Ishikawa (cell line): ENCODE measurements around the gene HOXB1.

Experiments used
- CEBPB ChIP-seq: IDR thresholded peaks from 2 replicates; pipeline ENCODE4 v1.6.1; 2012
- CREB1 ChIP-seq: IDR thresholded peaks from 2 replicates; pipeline ENCODE4 v1.6.1; 2012; ENCODE audit warnings: low read depth
- EGR1 ChIP-seq: IDR thresholded peaks from 2 replicates; pipeline ENCODE4 v1.6.1; 2012
- EP300 ChIP-seq: IDR thresholded peaks from 2 replicates; pipeline ENCODE4 v1.6.1; 2012; ENCODE audit warnings: borderline replicate concordance
- FOXM1 ChIP-seq: IDR thresholded peaks from 2 replicates; pipeline ENCODE4 v1.6.1; 2012; ENCODE audit warnings: low read depth, borderline replicate concordance
- NFIC ChIP-seq: IDR thresholded peaks from 2 replicates; pipeline ENCODE4 v1.6.1; 2012
- RAD21 ChIP-seq: IDR thresholded peaks from 2 replicates; pipeline ENCODE4 v1.6.1; 2012; ENCODE audit warnings: low read depth
- TAF1 ChIP-seq: IDR thresholded peaks from 2 replicates; pipeline ENCODE4 v1.6.1; 2012; ENCODE audit warnings: low read depth, mild to moderate bottlenecking
- TCF12 ChIP-seq: IDR thresholded peaks from 2 replicates; pipeline ENCODE4 v1.6.1; 2012; ENCODE audit warnings: low read depth
- TEAD4 ChIP-seq: IDR thresholded peaks from 2 replicates; pipeline ENCODE4 v1.6.1; 2012
- YY1 ChIP-seq: IDR thresholded peaks from 2 replicates; pipeline ENCODE4 v1.6.1; 2012; ENCODE audit warnings: low read depth
- ZBTB7A ChIP-seq: IDR thresholded peaks from 2 replicates; pipeline ENCODE4 v1.6.1; 2012; ENCODE audit warnings: low read depth
- TF ChIP-seq, protein P1 (sequence below): IDR thresholded peaks from 2 replicates; pipeline ENCODE4 v1.6.1; 2012; ENCODE audit warnings: low read depth, mild to moderate bottlenecking
- TF ChIP-seq, protein P2 (sequence below): IDR thresholded peaks from 2 replicates; pipeline ENCODE4 v1.6.1; 2012
- TF ChIP-seq, protein P3 (sequence below): IDR thresholded peaks from 2 replicates; pipeline ENCODE4 v1.6.1; 2012

The HOXB1 gene

DNA sequence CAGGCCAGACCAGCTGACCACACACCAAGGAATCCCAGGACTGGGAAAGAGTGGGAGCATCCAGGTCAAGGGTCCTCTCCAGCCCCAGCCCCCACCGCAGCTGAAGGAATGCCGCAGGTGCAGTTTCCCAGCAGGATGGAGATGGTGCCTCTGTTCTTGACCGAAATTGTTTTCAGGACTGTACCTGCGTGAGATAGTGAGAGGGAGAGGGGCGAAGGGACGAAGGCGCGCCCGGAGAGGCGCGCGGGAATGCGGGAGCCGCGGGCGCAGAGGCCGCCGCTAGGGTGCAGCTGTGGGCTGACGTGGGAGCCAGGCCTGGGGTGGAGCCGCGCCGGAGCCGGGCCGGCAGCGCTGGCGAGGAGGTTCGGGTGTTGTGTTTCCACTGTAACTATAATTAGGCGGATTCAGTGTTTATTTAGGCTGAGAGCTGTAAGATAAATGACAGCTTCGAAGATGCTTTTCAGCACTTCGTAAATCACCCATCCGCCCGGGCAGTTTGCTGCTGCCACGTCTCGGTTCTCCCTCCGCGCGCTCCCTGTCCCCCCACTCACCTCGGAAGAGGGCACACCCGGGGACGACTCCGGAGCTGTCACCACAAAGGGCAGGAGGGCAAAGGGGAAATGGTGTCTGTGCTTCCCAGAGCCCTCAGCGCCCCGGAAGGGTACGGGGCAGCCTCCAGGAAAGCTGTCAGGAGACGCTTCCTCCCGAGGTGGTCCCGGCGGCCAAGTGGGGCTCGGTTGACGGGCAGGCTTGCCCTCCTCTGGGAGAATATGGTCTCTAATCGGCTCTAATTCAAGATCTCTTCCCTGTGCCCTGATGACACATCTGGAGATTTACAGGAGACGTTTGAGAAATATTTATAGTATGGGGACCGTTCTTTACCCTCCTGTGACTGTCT lies 38.2 kb downstream of the HOXB1 start:
- TF ChIP-seq RAD21: peak; percentile 60; the same call in 1 of the 2 replicates
- peak; percentile 32; the same call in 1 of the 2 replicates for TF ChIP-seq TEAD4
- TF ChIP-seq, protein P1, sequence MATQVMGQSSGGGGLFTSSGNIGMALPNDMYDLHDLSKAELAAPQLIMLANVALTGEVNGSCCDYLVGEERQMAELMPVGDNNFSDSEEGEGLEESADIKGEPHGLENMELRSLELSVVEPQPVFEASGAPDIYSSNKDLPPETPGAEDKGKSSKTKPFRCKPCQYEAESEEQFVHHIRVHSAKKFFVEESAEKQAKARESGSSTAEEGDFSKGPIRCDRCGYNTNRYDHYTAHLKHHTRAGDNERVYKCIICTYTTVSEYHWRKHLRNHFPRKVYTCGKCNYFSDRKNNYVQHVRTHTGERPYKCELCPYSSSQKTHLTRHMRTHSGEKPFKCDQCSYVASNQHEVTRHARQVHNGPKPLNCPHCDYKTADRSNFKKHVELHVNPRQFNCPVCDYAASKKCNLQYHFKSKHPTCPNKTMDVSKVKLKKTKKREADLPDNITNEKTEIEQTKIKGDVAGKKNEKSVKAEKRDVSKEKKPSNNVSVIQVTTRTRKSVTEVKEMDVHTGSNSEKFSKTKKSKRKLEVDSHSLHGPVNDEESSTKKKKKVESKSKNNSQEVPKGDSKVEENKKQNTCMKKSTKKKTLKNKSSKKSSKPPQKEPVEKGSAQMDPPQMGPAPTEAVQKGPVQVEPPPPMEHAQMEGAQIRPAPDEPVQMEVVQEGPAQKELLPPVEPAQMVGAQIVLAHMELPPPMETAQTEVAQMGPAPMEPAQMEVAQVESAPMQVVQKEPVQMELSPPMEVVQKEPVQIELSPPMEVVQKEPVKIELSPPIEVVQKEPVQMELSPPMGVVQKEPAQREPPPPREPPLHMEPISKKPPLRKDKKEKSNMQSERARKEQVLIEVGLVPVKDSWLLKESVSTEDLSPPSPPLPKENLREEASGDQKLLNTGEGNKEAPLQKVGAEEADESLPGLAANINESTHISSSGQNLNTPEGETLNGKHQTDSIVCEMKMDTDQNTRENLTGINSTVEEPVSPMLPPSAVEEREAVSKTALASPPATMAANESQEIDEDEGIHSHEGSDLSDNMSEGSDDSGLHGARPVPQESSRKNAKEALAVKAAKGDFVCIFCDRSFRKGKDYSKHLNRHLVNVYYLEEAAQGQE: no peak
- TF ChIP-seq, protein P2, sequence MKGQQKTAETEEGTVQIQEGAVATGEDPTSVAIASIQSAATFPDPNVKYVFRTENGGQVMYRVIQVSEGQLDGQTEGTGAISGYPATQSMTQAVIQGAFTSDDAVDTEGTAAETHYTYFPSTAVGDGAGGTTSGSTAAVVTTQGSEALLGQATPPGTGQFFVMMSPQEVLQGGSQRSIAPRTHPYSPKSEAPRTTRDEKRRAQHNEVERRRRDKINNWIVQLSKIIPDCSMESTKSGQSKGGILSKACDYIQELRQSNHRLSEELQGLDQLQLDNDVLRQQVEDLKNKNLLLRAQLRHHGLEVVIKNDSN: no peak

DNA sequence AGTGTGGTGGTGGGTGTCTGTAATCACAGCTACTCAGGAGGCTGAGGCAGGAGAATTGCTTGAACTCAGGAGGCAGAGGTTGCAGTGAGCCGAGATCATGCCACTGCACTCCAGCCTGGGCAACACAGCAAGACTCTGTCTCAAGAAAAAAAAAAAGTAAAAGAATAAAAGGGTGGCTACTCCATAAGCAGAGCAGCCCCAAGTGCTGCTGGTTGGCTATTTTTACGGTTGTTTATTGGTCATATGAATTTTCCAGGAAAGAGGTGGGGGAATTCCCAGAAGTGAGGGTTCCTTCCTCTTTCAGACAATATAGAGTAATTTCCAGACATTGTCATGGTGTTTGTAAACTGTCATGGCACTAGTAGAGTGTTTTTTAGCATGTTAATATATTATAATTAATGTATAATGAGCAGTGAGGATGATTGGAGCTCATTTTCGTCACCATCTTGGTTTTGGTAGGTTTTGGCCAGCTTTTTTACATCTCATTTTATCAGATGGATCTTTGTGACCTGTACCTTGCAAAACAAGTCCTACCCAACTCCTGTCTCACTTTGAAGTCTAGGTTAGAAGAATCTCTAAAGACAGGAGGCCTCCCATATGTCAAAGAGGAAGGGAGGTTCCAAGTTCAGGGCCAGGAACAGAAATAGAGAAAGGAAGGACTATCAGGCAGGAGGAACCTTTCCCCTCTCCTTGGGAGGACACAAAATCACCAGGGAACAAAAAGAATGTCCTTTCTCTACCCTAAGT lies 39.1 kb downstream of the HOXB1 start:
- TF ChIP-seq TAF1 (no peak), CEBPB (no peak), EGR1 (no peak), TCF12 (no peak), FOXM1 (no peak), CREB1 (no peak), RAD21 (no peak), TEAD4 (no peak), NFIC (no peak), YY1 (no peak), EP300 (no peak), ZBTB7A (no peak)
- TF ChIP-seq, protein P1: no peak
- TF ChIP-seq, protein P2: no peak
- TF ChIP-seq, protein P3, sequence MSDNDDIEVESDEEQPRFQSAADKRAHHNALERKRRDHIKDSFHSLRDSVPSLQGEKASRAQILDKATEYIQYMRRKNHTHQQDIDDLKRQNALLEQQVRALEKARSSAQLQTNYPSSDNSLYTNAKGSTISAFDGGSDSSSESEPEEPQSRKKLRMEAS: no peak

DNA sequence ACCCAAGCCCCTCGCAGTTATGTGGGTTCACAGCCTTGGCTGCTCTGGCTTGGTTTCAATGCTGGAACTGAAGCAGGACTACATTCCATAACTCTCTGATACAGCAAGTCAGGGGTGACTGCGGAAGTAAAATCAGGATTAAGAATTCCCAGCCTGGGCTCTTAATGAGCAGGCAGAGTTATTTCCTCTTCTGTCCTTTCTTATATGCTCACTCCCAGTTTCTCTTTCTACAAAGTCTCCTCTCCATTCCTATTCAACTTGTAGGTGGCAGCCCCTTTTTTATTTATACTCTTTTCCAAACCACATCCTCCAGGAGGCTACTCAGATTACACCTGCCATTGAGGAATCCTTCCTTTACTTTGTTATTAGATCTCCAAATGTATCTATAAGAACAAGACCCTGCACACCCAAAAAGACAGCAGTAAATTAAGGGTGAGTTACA lies 40.3 kb downstream of the HOXB1 start:
- TF ChIP-seq RAD21 (no peak), EP300 (peak; percentile 7; the same call in 1 of the 2 replicates), TCF12 (no peak), YY1 (no peak), TAF1 (no peak), TEAD4 (0 out of 2 replicates have a peak, but pooled peaks have one; percentile 23), FOXM1 (no peak), CREB1 (no peak), EGR1 (no peak)
- TF ChIP-seq, protein P2: no peak
- TF ChIP-seq, protein P1: no peak

DNA sequence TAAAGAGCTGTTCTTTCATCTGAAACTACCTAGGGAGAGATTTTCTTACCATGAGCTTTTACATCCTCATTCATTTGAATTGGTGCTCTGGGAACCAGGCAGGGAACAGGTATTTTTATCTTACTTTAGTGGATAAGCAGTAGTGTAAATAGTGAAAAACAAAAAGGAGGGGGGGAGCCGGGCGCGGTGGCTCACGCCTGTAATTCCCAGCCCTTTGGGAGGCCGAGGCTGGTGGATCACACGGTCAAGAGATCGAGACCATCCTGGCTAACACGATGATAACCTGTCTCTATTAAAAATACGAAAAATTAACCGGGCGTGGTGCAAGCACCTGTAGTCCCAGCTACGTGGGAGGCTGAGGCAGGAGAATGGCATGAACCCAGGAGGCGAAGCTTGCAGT lies 41.0 kb downstream of the HOXB1 start:
- no peak for TF ChIP-seq YY1
- no peak for TF ChIP-seq TCF12
- no peak for TF ChIP-seq CEBPB
- TF ChIP-seq, protein P1: no peak
- TF ChIP-seq, protein P3: no peak
- TF ChIP-seq ZBTB7A: no peak
- no peak for TF ChIP-seq EGR1
- no peak for TF ChIP-seq EP300
- TF ChIP-seq FOXM1: no peak
